Left cardiac atrium (tissue), 4 donors: Measurements from ENCODE around the gene MSLN. TPM values are rescaled to one million over a fixed set of nuclear protein-coding genes. Genes with fewer than 3 reads are reported as not detected.
"Not testable (repeated sequence)": the region's sequence is repeated elsewhere in the genome, so short reads cannot be mapped to it uniquely, and the experiment has no call there.

Experiments used
- ATAC-seq, 2 donors: fragments of 200-7000 bp; cut with Tn5 transposase; one replicate each; pipeline ENCODE4 v1.9.1; 2020; ENCODE audit warnings: mild to moderate bottlenecking in 2 of 2, moderate library complexity in 2 of 2
- DNase-seq: peaks from one replicate; pipeline ENCODE4 v3.0.0-alpha.2; 2020
- intact Hi-C, 2 donors: fragments of 100-400 bp; cut with DNase I; formaldehyde crosslinking; loops; one replicate each; pipeline versions ENCODE4 v1.14.1 to v1.15.1; 2022 to 2023
- long read RNA-seq: library from polyadenylated mRNA; unstranded; transcript quantifications from one replicate; pipeline ENCODE4 v2.0.0, GENCODE V29; 2021
- total RNA-seq, 2 donors: library from RNA; stranded (reverse); fragmentation: NEBNext Ultra II Directional; extraction: Animal tissue kit (Norgen Biotek cat#: 25700); gene quantifications; one replicate each; pipeline ENCODE4 v1.2.1, GENCODE V29; 2021
- donor health status: DM: no; HTN: yes; CAD: no.
- donor health status: DM: no; HTN: yes; CAD: no; lungs with severe emphysema.
- donor health status: DM: yes; HTN: yes; CAD: no.
- donor health status: Dilated cardiomyopathy.

MSLN gene
- total RNA-seq = 10 to 100 TPM; 12.6 to 13.0 TPM
- long read RNA-seq, transcript MSLN-207 (17 exons, 2,418 nt) = major isoform, 17 of 27 reads
- long read RNA-seq, partial matches to known transcripts = 3 of 27 reads
- long read RNA-seq, other reads (novel, unspliced or antisense) = 3 of 27 reads

DNA sequence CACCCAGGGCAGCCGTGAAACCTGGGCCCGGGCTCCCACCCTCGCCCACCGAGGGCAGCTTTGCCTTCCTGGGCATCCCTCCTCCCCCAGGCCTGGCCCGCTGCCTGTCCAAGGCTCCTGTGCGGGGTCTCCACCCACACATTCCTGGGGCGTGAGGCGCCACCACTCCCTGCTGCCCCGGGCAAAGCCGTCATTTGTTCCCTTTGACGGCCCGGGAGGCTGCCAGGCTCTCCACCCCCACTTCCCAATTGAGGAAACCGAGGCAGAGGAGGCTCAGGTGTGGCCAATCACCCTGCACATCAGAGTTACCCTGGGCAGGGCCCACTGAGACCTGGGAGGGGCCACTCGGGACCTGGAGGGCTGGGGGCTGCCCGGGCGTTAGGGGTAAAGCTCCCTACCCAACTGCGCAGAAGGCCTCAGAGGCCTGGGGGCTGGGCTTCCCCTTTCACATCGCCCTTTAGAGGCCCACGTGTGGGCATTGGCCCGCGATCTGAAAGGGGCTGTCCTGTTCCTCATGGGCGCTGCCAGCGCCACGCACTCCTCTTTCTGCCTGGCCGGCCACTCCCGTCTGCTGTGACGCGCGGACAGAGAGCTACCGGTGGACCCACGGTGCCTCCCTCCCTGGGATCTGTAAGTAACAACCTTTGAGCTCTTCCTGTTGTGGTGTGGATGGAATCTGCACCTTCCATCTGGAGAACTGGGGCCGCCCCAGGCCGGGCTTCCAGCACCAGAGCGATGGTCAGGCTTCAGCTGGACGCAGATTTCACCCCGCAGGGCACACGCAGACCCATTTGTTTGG, at the start of gene MSLN:
Gene MSLN, plus strand, starts transcription at position 190 of the 799 bp plus-strand sequence. CDS start 1,947 bp downstream, outside the sequence.
- DNase-seq = peak; percentile 46
- intact Hi-C loops = no loop called here
- peak; percentile 49 to 86 for ATAC-seq

DNA sequence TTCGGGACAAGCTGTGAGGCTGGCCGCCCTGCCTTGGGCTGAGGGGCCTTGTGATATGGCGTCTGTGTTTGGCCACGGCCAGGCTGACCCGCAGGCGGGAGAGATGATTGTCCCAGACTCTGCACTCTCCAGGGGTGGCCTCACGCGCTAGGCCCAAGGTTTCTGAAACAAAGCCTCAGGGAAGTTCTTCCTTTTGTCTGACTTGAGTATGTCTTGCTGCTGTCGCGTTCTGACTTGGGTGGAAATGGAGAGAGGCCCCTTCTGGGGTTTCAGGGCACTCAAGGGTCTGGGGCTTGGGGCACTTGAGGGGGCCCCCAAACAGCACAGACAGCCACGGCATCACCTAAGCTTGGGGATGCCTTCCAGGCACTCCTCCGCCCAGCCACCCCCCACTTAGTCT, 49.5 kb upstream of the MSLN start:
- intact Hi-C loops = loop anchor here (1.0 to 10.0 kb wide), 3 partner anchors 74 to 344 kb away; partner anchors contain the start of genes CHTF18 (in 1 of the 2) and RPUSD1 (in 1 of the 2)
- ATAC-seq = no peak
- no peak for DNase-seq

DNA sequence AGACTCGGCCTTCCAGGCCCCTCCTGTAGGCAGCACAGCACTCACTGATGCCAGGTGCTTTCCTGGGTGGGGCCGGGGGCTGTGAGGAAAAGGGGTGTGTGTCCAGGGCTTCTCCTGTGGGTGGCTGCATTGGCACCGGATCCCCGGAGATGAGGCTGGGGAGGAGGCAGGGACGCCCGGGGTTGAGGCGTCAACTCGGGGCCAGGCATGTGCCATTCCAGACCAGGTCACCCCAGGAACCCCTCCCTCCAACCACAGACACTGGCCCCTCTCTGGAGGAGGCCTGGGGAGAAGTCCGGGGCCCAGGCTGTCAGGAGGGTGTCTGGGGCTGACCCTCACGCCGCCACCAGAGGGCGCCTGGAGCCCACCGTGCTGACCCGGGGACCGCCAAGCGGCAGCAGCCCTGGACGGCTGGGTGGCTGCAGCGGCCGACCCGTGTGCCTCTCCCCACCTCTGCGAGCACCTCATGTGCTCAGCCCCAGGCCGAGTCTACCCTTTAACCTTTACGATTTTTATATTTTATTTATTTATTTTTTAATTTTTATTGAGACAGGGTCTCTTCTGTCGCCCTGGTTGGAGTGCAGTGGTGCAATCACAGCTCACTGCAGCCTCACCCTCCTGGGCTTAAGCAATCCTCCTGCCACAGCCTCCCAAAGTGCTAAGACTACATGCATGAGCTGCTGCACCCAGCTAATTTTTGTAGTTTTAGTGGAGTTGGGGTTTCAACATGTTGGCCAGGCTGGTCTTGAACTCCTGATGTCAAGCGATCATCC, 48.8 kb upstream of the MSLN start:
- ATAC-seq = peak; percentile 53 to 64
- peak; percentile 82 for DNase-seq
- intact Hi-C loops = loop anchor here (1.0 to 10.0 kb wide), 3 partner anchors 74 to 343 kb away; partner anchors contain the start of genes CHTF18 (in 1 of the 2) and RPUSD1 (in 1 of the 2)

DNA sequence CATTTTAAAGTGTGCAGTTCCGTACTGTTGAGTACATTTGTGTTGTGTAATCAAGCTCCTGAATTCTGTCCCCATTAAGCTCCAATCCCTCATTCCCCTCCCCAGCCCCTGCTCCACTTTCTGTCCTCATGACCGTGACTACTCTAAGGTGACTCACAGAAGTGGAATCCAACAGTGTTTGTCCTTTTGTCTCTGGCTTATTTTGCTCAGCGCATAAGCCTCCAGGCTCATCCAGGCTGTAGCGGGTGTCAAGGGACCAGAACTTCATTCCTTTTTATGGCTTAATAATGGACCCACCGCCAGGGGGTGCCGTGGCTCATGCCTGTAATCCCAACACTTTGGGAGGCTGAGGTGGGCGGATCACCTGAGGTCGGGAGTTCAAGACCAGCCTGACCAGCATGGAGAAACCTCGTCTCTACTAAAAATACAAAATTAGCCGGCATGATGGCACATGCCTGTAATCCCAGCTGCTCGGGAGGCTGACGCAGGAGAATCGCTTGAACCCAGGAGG, 47.7 kb upstream of the MSLN start:
- DNase-seq, ATAC-seq: not testable (repeated sequence)
- intact Hi-C loops = loop anchor here in 1 of 2 donors (5.0 to 10.0 kb wide), 2 partner anchors 75 to 342 kb away; partner anchors contain the start of genes CHTF18 and RPUSD1

DNA sequence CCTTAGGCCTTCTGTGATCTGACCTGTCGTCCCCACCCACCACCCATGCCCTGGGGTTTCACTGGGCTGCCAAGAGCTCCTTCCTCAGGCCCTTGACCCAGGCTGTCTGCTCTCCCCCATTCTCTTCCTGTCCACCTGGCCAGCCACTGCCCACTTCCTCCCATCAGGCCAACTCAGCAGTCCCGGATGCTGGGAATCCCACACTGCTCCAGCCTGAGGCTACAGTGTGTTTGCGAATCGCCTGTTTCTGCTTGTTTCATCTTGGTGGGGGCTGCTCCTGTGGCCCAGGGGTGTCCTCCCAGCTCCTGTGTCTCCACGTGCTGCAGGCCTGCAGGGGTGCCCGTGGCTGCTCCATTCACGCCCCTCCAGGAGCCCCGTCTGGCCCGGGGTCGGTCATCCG, 46.5 kb upstream of the MSLN start:
- DNase-seq (no peak), ATAC-seq (no peak)
- intact Hi-C loops = loop anchor here in 1 of 2 donors (5.0 to 10.0 kb wide), 2 partner anchors 73 to 341 kb away; partner anchors contain the start of genes CHTF18 and RPUSD1

DNA sequence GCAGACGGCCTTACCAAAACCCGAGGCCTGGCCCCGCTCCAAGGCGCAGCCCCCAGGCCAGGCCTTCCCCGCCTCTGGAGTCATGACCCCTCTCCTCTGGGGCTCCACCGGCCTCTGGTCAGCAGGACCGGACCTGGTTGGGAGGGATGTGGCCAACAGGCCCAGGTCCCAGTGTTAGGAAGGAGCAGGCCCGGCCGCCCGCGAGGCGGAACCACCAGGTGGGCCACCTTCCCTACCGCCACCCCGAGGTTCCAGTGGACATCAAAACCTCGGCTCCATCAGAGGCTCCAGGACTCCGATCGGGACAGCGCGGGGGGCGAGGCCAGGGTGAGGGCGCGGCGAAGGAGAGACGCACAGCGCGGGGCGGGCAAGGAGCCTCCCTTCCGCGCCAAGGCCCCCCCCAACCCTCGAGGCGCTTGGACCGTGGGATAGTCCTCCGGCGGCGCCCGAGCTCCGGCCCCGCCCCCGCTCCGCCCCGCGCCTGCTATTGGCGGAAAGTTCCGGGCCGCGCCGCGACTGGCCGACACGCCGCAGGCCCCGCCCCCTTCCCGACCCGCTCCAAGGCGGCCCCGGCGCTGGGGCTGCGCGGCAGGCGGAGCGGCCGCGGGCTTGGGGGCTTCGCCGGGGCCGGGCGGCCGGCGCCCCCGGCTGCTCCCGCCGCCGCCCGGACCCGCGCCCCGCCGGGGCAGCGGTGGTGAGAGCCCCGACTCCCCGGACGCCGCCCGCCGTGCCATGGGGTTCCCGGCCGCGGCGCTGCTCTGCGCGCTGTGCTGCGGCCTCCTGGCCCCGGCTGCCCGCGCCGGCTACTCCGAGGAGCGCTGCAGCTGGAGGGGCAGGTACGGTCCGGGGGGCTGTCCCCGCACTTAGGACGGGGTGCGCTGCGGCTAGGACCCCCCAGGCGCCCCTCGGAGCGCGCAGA, 45.7 kb upstream of the MSLN start, which contains the start of gene METRN:
Gene METRN, plus strand, starts transcription at position 561 of the 919 bp plus-strand sequence. Its CDS starts 172 bp downstream, at position 733.
- ATAC-seq (peak; percentile 85 to 95), DNase-seq (peak; percentile 95)
- intact Hi-C loops = loop anchor here in 1 of 2 donors (5.0 to 10.0 kb wide), 2 partner anchors 72 to 340 kb away; partner anchors contain the start of genes CHTF18 and RPUSD1

DNA sequence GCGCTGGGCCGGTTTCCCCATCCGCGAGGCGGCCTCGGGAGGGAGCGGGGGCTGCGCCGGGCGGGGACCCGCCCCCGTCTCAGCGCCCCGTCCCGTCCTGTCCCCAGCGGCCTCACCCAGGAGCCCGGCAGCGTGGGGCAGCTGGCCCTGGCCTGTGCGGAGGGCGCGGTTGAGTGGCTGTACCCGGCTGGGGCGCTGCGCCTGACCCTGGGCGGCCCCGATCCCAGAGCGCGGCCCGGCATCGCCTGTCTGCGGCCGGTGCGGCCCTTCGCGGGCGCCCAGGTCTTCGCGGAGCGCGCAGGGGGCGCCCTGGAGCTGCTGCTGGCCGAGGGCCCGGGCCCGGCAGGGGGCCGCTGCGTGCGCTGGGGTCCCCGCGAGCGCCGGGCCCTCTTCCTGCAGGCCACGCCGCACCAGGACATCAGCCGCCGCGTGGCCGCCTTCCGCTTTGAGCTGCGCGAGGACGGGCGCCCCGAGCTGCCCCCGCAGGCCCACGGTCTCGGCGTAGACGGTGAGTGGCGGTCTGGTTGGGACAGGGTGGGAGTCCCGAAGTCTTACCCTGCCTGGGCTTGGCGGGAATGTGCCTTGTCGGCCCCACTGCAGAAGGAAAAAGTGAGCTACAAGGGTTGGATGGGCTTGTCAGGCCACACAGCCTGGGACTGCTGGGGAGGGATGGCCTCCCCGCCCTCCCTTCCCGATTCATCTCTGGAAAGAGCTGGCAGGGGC, 44.9 kb upstream of the MSLN start:
- ATAC-seq = peak; percentile 1 to 7

DNA sequence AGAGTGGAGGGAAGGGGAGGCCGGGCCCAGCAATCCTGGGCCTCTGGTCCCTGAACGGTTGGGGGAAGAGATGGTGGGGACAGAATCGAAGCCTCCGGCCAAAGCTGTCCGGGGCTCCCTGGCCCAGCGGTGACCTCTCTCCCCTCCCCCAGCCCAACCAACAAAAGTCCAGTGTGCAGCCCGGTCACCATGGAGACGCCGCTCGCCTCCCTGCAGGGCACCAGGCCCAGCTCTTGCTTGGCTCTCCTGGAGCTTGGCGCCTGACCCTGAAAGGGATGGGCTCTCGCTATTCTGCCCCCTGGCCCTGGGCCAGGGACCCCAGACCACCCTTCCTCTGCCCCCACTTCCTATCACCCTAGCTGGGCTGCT, 44.4 kb upstream of the MSLN start:
- DNase-seq (no peak), ATAC-seq (no peak)
- intact Hi-C loops = loop anchor here in 1 of 2 donors (10.0 kb wide), 1 partner anchor 339 kb away; no protein-coding TSS in a partner anchor

More for the DNA sequence above, 44.9 kb upstream of the MSLN start:
- DNase-seq = no peak
- intact Hi-C loops = loop anchor here in 1 of 2 donors (10.0 kb wide), 1 partner anchor 339 kb away; no protein-coding TSS in a partner anchor

DNA sequence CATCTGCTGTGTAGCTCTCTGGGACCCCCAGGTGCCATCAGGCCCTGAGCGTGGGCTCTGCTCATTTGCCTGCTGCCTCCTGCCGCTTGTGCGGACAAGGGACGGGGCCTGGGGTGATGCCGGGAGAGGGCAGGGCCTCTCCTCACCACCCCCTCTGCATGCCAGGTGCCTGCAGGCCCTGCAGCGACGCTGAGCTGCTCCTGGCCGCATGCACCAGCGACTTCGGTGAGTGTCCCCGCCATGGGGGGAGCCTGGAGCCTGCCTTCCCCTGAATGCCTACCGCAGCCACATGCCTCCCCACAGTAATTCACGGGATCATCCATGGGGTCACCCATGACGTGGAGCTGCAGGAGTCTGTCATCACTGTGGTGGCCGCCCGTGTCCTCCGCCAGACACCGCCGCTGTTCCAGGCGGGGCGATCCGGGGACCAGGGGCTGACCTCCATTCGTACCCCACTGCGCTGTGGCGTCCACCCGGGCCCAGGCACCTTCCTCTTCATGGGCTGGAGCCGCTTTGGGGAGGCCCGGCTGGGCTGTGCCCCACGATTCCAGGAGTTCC, 43.7 kb upstream of the MSLN start:
- no peak for DNase-seq
- intact Hi-C loops = loop anchor here in 1 of 2 donors (10.0 kb wide), 1 partner anchor 338 kb away; no protein-coding TSS in a partner anchor
- ATAC-seq = no peak

DNA sequence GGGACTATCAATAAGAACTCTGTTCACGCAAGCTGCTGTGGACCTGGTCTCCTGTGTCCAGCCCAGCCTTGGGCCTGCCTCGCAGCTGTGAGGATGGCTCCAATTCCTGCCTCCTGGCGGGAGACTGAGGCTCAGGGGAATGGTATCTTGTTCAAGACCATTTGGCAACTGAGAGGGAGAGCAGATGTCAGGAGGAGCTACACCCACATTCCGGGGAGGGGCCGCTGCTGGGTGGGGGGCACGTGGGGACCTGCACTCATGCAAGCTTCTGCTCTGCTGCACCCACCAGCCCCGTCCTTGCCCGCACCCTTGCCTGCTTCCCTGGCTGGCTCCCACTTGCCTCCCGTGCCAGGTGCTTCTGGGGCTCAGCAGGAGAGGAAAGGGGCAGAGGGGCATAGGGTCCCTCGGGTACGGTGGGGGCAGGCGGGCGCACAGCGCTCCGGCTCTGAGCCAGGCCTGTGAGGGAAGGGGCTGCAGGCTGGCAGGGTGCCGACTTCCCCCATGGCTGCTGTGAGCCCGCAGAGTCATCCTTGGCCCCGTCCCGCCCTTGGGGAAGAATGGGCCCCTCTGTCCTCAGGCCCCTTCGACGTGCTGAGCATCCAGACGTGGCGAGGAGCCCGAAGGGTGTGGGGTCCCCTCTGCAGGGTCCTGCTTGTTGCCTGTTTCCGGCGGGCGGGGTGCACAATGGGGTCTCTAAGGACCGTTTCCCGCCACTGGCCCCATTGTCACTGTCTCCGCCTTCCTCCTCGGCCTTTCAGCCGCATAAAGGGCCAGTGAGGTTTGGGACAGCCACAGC, 42.9 kb upstream of the MSLN start:
- ATAC-seq = no peak
- intact Hi-C loops = loop anchor here in 1 of 2 donors (10.0 kb wide), 1 partner anchor 337 kb away; no protein-coding TSS in a partner anchor
- DNase-seq = no peak

DNA sequence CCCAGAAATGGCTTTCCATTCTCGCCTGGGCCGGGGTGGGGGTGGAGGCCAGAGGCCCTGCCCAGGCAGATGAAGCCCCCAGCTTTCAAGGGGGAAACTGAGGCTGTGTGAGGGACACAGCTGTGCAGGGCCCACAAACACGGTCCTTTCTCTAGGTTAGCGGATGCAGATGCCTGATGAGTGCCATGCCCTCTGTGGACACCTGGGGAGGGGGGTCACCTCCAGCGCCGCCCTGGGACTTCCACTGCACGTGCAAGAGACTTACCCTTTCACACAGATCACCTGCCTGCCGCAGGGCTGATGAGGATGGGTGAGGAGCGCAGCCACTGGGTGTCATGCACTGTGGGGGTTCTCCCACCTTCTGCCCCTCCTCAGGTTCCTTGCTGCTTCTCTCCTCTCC, 42.1 kb upstream of the MSLN start:
- ATAC-seq (no peak), DNase-seq (no peak)
- intact Hi-C loops = loop anchor here in 1 of 2 donors (10.0 kb wide), 1 partner anchor 336 kb away; no protein-coding TSS in a partner anchor

DNA sequence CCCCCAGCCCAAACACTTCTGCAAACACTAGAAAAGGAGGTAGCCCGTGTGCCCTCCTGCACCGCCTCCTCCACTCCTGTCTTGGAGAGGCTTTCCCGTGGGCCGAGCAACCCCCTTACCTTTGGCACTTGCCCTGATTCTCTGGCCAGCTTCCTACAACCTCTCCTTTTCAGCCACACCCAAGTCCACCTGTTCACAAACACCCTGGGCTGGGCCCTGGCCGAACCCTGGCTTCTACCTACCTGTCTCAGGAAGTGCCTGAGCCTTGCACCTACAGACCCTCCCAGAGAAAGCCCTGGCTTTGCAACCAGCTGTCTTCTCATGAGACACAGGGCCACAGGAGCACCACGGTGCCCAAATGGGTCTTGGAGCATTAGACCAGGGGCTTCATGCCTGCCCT, 41.6 kb upstream of the MSLN start:
- no peak for DNase-seq
- no peak for ATAC-seq
- intact Hi-C loops = loop anchor here in 1 of 2 donors (10.0 kb wide), 1 partner anchor 336 kb away; no protein-coding TSS in a partner anchor

DNA sequence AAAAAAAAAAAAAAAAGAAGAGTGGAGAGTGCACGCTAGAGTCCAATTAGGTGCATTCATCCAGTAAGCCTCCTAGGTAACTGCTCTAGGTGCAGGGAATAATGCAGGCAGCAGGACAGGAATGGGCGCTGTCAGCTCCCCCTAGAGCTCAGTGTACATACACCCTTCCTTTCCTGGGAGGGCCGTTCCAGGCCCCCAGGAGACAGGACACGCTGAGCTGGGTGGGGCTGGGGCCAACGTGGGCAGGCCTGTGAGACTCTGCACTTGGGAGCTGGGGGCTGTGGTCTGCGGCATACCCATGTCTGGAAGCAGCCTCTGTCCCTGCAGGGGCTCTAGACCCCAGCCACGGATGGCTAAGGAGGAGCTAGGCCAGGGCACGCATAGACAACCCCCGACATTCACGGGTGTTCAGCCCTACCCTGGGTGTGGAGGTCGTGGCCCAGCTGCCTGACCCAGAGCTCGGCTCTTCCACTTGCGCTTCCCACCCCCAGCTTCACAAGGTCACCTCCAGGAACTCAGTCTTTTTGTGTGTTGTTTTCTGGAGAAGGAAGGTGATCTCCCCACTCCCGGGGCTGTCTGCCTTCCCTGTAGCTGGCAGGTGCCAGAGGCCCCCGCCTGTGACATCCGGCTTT, 40.6 kb upstream of the MSLN start:
- intact Hi-C loops = loop anchor here in 1 of 2 donors (10.0 kb wide), 1 partner anchor 335 kb away; no protein-coding TSS in a partner anchor
- ATAC-seq (no peak), DNase-seq (no peak)

DNA sequence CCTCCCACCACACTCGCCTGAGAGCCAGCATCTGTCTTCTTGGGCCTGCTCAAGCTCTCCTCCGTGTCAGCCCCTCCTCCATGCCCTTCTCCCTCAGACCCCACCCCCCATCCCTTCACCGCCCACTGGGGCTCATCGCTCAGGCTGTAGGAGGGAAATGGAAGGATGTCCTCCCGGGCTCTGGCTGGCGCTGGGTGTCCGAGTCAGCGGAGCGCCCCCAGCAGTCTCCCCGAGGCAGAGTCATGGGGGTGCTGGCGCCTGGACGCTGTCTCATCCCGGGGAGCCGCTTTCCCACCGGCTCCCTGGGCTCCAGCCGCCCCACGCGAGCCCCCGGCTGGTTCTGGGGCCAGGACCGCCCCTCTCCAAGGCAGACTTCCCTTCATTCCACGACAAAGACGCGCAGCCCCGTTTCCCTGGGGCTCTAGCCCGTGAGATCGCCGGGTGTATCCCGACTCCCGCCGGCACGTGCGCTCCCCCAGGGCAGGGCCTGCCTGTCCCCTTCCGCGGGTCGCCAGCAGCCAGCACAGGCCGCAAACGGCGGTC, 40.0 kb upstream of the MSLN start:
- DNase-seq (peak; percentile 71), ATAC-seq (peak; percentile 63 to 65)
- intact Hi-C loops = no loop called here
